Measurements from ENCODE around the gene KCNAB3.

- TF ChIP-seq CTCF (IDR thresholded peaks at IDR 0.05) (no peak), POLR2A (IDR thresholded peaks at IDR 0.05) (no peak), POLR2AphosphoS5 (IDR thresholded peaks at IDR 0.05) (no peak)
Observed at GRCh38 chr17:7916808-7917207, 12.8 kb downstream of the KCNAB3 start.
